ENCODE measurements around the gene APLF. TPM values are rescaled to one million over a fixed set of nuclear protein-coding genes. Genes with fewer than 3 reads are reported as not detected.
"Not testable (repeated sequence)": the region's sequence is repeated elsewhere in the genome, so short reads cannot be mapped to it uniquely, and the experiment has no call there.

Gene APLF
- total and polyA plus RNA-seq, 4 donors: 1.0 to 9.5 (median 3.7) TPM

DNA sequence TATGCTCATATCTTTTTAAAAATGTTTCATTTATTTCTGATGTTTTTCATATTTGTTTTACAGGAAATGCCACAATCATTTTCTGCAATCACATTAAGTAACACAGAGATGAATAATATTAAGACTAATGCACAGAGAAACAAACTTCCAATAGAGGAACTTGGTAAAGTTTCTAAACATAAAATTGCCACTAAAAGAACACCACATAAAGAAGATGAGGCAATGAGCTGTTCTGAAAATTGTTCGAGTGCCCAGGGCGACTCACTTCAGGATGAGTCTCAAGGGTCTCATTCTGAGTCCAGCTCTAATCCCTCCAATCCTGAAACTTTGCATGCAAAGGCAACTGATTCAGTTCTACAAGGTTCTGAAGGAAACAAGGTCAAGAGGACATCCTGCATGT lies 70.4 kb downstream of the APLF start:
- no peaks in the 10 kb centered on the region for H3K36me3 ChIP-seq (ENCODE audit: control insufficient read depth, insufficient read depth, low read length)
- H3K9me3 ChIP-seq (ENCODE audit: control insufficient read depth, insufficient read depth, low read length): no peaks in the 10 kb centered on the region
- WGBS (ENCODE audit: insufficient coverage): 88% methylated on average over 1 of the region's 2 CpGs
- no peak for DNase-seq (ENCODE audit: low read depth in 4 of 6, low spot score in 6 of 6)
- H3K4me3 ChIP-seq (ENCODE audit: low read depth, low read length): no peak overlapping the region
- H3K27me3 ChIP-seq (ENCODE audit: control insufficient read depth, insufficient read depth, low read length): no peaks in the 10 kb centered on the region
- no peak overlapping the region for H3K27ac ChIP-seq (ENCODE audit: low read depth, low read length)
- no peaks in the 10 kb centered on the region for H3K4me1 ChIP-seq (ENCODE audit: control insufficient read depth, insufficient read depth, low read length)

- H3K36me3 ChIP-seq (ENCODE audit: control insufficient read depth, insufficient read depth, low read length): no peaks in the 10 kb centered on the region
- H3K27ac ChIP-seq (ENCODE audit: low read depth, low read length): no peak overlapping the region
- no CpG with 5 or more reads among the region's 2 CpGs for WGBS (ENCODE audit: insufficient coverage)
- H3K4me1 ChIP-seq (ENCODE audit: control insufficient read depth, insufficient read depth, low read length): no peaks in the 10 kb centered on the region
- H3K27me3 ChIP-seq (ENCODE audit: control insufficient read depth, insufficient read depth, low read length): no peaks in the 10 kb centered on the region
- no peaks in the 10 kb centered on the region for H3K9me3 ChIP-seq (ENCODE audit: control insufficient read depth, insufficient read depth, low read length)
- no peak overlapping the region for H3K4me3 ChIP-seq (ENCODE audit: low read depth, low read length)
- no peak for DNase-seq (ENCODE audit: low read depth in 4 of 6, low spot score in 6 of 6)
Measured at GRCh38 chr2:68544811-68545210, 77.4 kb downstream of the APLF start.

GRCh38 chr2:68548396-68548795 lies 81.0 kb downstream of the APLF start:
- no peaks in the 10 kb centered on the region for H3K27me3 ChIP-seq (ENCODE audit: control insufficient read depth, insufficient read depth, low read length)
- no peak for DNase-seq (ENCODE audit: low read depth in 4 of 6, low spot score in 6 of 6)
- no peaks in the 10 kb centered on the region for H3K9me3 ChIP-seq (ENCODE audit: control insufficient read depth, insufficient read depth, low read length)
- H3K27ac ChIP-seq (ENCODE audit: low read depth, low read length): no peak overlapping the region
- H3K4me3 ChIP-seq (ENCODE audit: low read depth, low read length): no peak overlapping the region
- WGBS (ENCODE audit: insufficient coverage): no CpG with 5 or more reads among the region's 1 CpG
- no peaks in the 10 kb centered on the region for H3K4me1 ChIP-seq (ENCODE audit: control insufficient read depth, insufficient read depth, low read length)
- no peaks in the 10 kb centered on the region for H3K36me3 ChIP-seq (ENCODE audit: control insufficient read depth, insufficient read depth, low read length)

GRCh38 chr2:68553098-68553497 lies 85.7 kb downstream of the APLF start:
- H3K27me3 ChIP-seq (ENCODE audit: control insufficient read depth, insufficient read depth, low read length): no peaks in the 10 kb centered on the region
- no peaks in the 10 kb centered on the region for H3K36me3 ChIP-seq (ENCODE audit: control insufficient read depth, insufficient read depth, low read length)
- H3K9me3 ChIP-seq (ENCODE audit: control insufficient read depth, insufficient read depth, low read length): no peaks in the 10 kb centered on the region
- no peak overlapping the region for H3K27ac ChIP-seq (ENCODE audit: low read depth, low read length)
- H3K4me3 ChIP-seq (ENCODE audit: low read depth, low read length): no peak overlapping the region
- H3K4me1 ChIP-seq (ENCODE audit: control insufficient read depth, insufficient read depth, low read length): no peaks in the 10 kb centered on the region
- DNase-seq (ENCODE audit: low read depth in 4 of 6, low spot score in 6 of 6): no peak
- no CpG with 5 or more reads among the region's 1 CpG for WGBS (ENCODE audit: insufficient coverage)

GRCh38 chr2:68555425-68556206 lies 88.2 kb downstream of the APLF start:
- WGBS (ENCODE audit: insufficient coverage): 95% methylated on average over 4 of the region's 5 CpGs
- not testable (repeated sequence) for H3K4me3 ChIP-seq (ENCODE audit: low read depth, low read length); H3K36me3 ChIP-seq (ENCODE audit: control insufficient read depth, insufficient read depth, low read length); H3K27ac ChIP-seq (ENCODE audit: low read depth, low read length); H3K27me3 ChIP-seq (ENCODE audit: control insufficient read depth, insufficient read depth, low read length); DNase-seq (ENCODE audit: low read depth in 4 of 6, low spot score in 6 of 6); H3K9me3 ChIP-seq (ENCODE audit: control insufficient read depth, insufficient read depth, low read length); H3K4me1 ChIP-seq (ENCODE audit: control insufficient read depth, insufficient read depth, low read length)

GRCh38 chr2:68556381-68556780 lies 89.0 kb downstream of the APLF start:
- H3K27me3 ChIP-seq (ENCODE audit: control insufficient read depth, insufficient read depth, low read length): no peaks in the 10 kb centered on the region
- H3K4me3 ChIP-seq (ENCODE audit: low read depth, low read length): no peak overlapping the region
- no peak for DNase-seq (ENCODE audit: low read depth in 4 of 6, low spot score in 6 of 6)

GRCh38 chr2:68558576-68558975 lies 91.2 kb downstream of the APLF start:
- DNase-seq (ENCODE audit: low read depth in 4 of 6, low spot score in 6 of 6): no peak
- H3K36me3 ChIP-seq (ENCODE audit: control insufficient read depth, insufficient read depth, low read length): no peaks in the 10 kb centered on the region
- WGBS (ENCODE audit: insufficient coverage): 100% methylated on average over 1 of the region's 4 CpGs
- H3K4me1 ChIP-seq (ENCODE audit: control insufficient read depth, insufficient read depth, low read length): no peaks in the 10 kb centered on the region
- no peaks in the 10 kb centered on the region for H3K27me3 ChIP-seq (ENCODE audit: control insufficient read depth, insufficient read depth, low read length)
- H3K4me3 ChIP-seq (ENCODE audit: low read depth, low read length): no peak overlapping the region
- no peaks in the 10 kb centered on the region for H3K9me3 ChIP-seq (ENCODE audit: control insufficient read depth, insufficient read depth, low read length)
- no peak overlapping the region for H3K27ac ChIP-seq (ENCODE audit: low read depth, low read length)

More at GRCh38 chr2:68556381-68556780, 89.0 kb downstream of the APLF start:
- no peaks in the 10 kb centered on the region for H3K9me3 ChIP-seq (ENCODE audit: control insufficient read depth, insufficient read depth, low read length)
- H3K4me1 ChIP-seq (ENCODE audit: control insufficient read depth, insufficient read depth, low read length): no peaks in the 10 kb centered on the region
- no peak overlapping the region for H3K27ac ChIP-seq (ENCODE audit: low read depth, low read length)
- H3K36me3 ChIP-seq (ENCODE audit: control insufficient read depth, insufficient read depth, low read length): no peaks in the 10 kb centered on the region

DNA sequence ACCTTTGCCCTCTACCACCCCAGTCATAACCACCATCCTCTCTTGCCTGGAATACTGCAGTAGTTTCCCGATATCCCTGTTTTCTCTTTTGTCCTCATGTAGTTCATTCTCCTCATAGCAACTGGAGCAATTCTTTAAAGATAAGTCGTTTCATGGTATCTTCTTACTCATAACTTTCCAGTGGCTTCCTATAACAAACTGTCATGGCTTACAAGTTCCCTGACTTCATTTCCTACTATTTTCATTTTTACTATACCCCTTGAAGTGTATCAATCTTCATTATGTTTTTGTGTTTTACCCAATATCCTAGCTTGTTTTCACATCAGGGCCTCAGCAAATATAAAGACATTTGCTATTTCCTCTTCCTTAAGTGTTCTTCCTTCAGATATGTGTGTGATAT lies 92.3 kb downstream of the APLF start:
- WGBS (ENCODE audit: insufficient coverage): 90% methylated on average over 2 of the region's 2 CpGs
- H3K36me3 ChIP-seq (ENCODE audit: control insufficient read depth, insufficient read depth, low read length): no peaks in the 10 kb centered on the region
- no peak for DNase-seq (ENCODE audit: low read depth in 4 of 6, low spot score in 6 of 6)
- no peak overlapping the region for H3K27ac ChIP-seq (ENCODE audit: low read depth, low read length)
- no peak overlapping the region for H3K4me3 ChIP-seq (ENCODE audit: low read depth, low read length)
- no peaks in the 10 kb centered on the region for H3K9me3 ChIP-seq (ENCODE audit: control insufficient read depth, insufficient read depth, low read length)
- H3K27me3 ChIP-seq (ENCODE audit: control insufficient read depth, insufficient read depth, low read length): no peaks in the 10 kb centered on the region
- no peaks in the 10 kb centered on the region for H3K4me1 ChIP-seq (ENCODE audit: control insufficient read depth, insufficient read depth, low read length)

GRCh38 chr2:68560545-68560944 lies 93.2 kb downstream of the APLF start:
- Histone ChIP-seq H3K4me1 (ENCODE audit: control insufficient read depth, insufficient read depth, low read length) (no peaks in the 10 kb centered on the region), H3K27me3 (ENCODE audit: control insufficient read depth, insufficient read depth, low read length) (no peaks in the 10 kb centered on the region), H3K4me3 (ENCODE audit: low read depth, low read length) (no peak overlapping the region), H3K9me3 (ENCODE audit: control insufficient read depth, insufficient read depth, low read length) (no peaks in the 10 kb centered on the region), H3K36me3 (ENCODE audit: control insufficient read depth, insufficient read depth, low read length) (no peaks in the 10 kb centered on the region), H3K27ac (ENCODE audit: low read depth, low read length) (no peak overlapping the region)
- DNase-seq (ENCODE audit: low read depth in 4 of 6, low spot score in 6 of 6): no peak
- 100% methylated on average over 1 of the region's 2 CpGs for WGBS (ENCODE audit: insufficient coverage)

GRCh38 chr2:68561372-68561771 lies 94.0 kb downstream of the APLF start:
- no peak overlapping the region for H3K4me3 ChIP-seq (ENCODE audit: low read depth, low read length)
- H3K4me1 ChIP-seq (ENCODE audit: control insufficient read depth, insufficient read depth, low read length): no peaks in the 10 kb centered on the region
- DNase-seq (ENCODE audit: low read depth in 4 of 6, low spot score in 6 of 6): no peak
- no peaks in the 10 kb centered on the region for H3K36me3 ChIP-seq (ENCODE audit: control insufficient read depth, insufficient read depth, low read length)
- no peaks in the 10 kb centered on the region for H3K9me3 ChIP-seq (ENCODE audit: control insufficient read depth, insufficient read depth, low read length)
- H3K27ac ChIP-seq (ENCODE audit: low read depth, low read length): no peak overlapping the region
- 89% methylated on average over 1 of the region's 3 CpGs for WGBS (ENCODE audit: insufficient coverage)
- H3K27me3 ChIP-seq (ENCODE audit: control insufficient read depth, insufficient read depth, low read length): no peaks in the 10 kb centered on the region

Data from spinal cord (tissue), 10 donors.